Suppressor macrophage treated with lipopolysaccharide for 4 hours (primary cell): ENCODE results near the gene TC2N.
"Not testable (repeated sequence)": the region's sequence is repeated elsewhere in the genome, so short reads cannot be mapped to it uniquely, and the experiment has no call there.

Experiments
- DNase-seq: peaks from one replicate; pipeline ENCODE4 v3.0.0-alpha.2; 2020

Gene TC2N

DNA sequence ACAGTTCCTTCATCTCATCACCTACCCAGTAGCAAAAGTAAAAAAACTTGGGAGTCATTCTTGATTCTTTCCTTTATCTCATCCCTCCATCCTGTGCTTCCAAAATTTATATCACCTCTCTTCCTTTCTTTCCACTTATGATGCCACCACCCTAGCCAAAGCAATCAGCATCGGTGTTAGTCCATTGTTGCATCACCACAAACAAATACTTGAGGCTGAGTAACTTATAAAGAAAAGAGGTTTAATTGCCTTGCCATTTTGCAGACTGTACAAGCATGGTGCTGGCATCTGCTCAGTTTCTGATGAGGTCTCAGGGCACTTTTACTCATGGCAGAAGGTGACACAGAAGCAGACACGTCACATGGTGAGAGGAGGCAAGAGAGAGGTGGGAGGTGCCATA is 115.6 kb downstream of the TC2N start:
- DNase-seq: no peak

DNA sequence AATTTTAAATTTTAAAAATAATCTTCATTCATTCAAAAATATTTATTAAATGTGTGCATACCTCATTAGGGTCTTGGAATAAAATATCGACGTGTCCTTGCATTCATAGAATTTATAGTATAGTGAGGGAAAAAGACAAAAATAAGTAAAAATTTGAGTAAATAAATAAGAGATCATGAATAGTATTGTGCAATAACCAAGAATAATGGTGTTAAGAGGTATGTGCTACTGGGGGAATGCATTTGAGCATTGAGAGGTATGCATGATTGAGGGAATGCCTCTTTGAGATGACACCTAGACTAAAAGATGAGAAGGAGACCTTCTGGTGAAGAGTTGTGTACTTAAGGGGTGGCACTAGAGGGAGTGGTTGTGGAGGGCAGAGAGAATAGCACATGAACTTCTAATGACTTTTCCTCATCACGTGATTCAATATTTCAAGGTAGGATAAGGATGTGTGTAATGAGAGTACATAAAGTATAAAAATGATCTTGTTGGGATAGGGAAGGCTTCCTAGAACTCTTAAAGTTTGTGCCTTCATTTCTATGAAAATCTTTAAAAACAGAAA is 116.6 kb downstream of the TC2N start:
- no peak for DNase-seq

DNA sequence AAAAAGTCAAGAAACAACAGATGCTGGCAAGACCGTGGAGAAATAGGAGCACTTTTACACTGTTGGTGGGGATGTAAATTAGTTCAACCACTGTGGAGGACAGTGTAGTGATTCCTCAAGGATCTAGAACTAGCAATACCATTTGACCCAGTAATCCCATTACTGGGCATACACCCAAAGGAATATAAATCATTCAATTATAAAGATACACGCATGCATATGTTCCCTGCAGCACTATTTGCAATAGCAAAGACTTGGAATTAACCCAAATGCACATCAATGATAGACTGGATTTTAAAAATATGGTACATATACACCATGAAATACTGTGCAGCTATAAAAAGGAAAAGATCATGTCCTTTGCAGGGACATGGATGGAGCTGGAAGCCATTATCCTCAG is 117.5 kb downstream of the TC2N start:
- DNase-seq: no peak

DNA sequence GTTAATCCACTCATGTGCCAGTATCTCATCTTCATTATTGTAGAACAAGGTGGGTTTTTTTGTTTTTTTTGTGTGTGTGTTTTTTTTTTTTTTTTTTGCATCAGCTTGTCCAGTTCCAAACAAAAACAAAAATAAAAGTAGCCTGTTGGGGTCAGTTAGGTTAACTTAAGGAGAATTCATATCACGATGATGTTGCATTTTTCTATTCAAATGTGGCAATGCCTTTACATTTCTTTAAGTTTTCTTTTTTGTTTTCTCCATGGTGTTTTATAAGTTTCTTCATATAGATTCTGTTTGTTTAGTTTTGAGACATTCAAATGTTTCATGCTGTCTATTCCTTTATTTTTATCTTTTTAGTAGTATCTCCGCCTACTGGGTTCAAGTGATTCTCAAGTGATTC is 119.3 kb downstream of the TC2N start:
- DNase-seq: no peak

DNA sequence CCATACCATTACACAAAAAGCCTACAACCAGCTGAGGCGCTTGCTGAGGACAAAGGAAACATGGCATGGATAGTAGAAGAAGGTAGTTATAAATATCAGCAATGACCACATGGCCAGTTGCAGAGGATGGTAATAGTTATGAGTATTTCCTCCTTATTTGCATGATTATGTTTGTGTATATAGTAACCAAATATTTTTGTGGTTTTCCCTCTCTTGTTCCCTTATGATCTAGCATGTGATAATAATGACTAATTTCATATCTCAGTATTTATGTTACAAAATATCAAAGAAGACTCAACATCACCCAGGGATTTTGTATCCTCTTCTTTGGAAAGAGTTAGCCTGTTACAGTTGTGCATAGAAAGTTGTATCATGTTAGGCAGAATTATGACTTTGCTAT is 122.0 kb downstream of the TC2N start:
- DNase-seq: peak; percentile 54

DNA sequence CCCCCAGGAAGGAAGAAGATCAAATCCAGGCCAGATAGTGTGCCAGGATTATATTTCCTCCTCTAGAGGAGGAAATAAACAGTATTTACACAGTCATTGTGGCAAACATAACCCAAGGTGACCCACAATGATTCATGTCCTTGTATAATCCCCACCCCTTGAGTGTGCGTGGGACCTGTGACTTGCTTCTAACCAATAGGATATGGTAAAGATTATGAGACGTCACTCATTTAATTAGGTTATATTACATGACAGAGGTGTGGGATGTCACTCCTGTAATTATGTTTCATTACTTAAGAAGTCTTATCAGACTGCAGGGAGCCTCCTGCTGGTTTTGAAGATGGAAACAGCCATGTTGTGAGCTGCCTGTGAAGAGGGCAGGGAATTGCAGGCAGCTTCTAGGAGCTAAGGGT is 123.3 kb downstream of the TC2N start:
- DNase-seq: peak; percentile 26

DNA sequence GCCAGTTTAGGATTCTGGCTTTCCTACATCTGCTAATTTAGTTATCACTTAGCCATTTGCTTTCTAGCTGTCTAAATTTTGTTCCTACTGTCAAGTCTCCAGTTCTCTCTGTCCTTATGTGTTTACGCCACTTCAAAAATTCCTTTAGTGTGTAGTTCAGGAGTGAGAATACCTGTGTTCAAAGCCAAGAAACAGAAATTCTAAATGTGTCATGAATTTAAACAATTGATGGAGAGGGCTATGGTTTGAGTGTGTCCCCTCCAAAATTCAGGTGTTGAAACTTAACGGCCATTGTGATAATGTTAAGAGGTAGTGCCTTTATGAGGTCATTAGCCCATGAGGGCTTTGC is 124.1 kb downstream of the TC2N start:
- no peak for DNase-seq

DNA sequence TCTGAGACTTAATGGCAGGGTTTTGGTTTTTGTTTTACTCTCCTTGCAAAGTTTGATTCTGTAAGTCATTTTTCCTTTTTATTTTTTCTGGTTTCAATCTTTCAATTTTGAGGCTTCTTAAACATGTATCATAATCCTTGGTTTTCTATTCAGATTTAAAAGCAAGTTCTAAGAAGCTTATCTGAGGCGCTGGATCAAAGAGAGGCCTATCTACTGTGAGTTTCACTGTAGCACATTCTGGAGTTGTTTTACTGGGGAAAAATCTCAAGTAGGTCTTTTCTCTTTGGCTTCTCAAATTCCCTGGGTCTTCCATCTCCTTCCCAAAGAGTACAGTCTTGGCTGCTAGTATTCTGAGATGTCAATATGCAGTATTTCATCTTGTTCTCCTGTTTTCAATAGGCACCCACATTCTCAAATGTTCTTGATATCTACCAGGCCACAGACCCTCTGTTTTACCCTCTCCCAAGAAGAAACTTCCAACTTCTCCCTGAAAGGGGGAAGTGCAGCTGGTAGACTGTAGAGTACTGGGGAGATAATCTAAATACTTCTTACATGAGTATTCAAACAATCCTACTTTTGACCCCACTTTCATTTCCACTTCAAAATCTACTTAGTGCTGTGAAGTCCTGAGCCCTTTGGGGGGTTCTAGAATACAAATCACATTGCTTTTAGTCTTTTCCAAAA is 124.6 kb downstream of the TC2N start:
- DNase-seq: no peak

DNA sequence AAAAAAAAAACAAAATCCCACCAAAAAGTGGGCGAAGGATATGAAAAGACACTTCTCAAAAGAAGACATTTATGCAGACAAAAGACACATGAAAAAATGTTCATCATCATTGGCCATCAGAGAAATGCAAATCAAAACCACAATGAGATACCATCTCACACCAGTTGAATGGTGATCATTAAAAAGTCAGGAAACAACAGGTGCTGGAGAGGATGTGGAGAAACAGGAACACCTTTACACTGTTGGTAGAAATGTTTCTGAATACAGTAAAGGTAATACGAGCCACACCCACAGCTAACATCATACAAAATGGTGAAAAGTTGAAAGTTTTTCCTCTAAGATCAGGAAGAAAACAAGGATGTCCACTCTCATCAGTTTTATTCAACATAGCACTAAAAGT is 127.5 kb downstream of the TC2N start:
- DNase-seq: not testable (repeated sequence)

DNA sequence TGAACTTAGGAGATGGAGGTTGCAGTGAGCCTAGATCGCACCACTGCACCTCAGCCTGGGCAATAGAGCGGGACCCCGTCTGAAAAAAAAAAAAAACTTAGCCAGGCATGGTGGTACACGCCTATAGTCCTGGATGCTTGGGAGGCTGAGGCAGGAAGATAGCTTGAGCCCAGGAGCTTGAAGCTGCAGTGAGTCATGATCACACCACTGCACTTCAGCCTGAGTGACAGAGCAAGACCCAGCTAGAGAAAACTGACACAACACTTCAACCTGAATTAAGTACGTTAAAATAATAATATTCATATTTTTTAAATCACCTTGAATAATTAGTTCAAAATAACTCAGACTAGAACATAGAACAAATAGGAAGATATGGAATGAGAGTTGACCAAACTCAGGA is 129.7 kb downstream of the TC2N start:
- DNase-seq: no peak

DNA sequence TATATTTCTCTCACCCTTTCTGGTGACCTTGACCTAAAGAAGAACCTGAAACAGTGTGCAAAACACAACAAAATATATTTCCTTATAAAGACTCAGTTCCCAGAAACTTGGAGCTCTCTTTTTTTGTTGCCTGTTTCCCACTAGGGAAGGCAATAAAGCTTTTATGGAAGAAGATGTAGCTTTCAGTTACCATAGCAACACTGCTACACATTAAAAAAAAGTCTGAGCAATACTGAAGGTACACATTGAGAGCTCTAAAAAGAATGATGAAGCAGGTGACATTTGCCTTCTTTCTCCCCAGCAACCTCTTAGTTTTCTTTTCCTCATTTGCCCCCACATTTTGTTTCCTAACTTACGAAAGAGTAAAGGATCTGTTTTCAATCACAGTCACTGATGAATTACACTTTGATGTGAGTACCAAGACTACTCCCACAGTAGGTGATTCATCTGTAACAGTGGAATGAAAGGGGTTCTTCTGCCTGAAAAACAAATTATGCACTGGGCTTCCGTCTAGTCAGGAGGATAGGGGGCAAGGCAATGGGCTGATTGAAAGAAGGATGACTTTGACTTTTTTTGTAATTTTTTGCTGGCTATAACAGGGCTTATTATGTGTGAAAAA is 134.4 kb downstream of the TC2N start:
- no peak for DNase-seq

DNA sequence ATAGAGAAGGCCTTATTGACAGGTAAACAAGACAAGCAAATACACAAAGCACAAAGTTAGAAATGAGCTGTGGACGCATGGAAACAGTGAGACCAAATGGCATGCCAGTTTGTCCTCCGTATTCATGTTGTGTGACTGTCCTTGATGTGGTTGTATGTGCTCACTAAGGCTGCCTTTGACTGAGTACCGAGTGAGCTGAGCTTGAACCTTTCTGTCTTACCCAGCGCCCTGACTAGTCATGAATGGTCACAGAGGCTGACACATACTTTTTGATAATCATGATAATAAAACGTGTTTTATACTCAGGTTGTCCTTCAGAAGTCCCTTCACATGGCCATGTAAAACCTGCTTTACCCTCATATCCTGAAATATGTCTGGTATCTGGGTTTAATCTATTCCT is 134.9 kb downstream of the TC2N start:
- no peak for DNase-seq

DNA sequence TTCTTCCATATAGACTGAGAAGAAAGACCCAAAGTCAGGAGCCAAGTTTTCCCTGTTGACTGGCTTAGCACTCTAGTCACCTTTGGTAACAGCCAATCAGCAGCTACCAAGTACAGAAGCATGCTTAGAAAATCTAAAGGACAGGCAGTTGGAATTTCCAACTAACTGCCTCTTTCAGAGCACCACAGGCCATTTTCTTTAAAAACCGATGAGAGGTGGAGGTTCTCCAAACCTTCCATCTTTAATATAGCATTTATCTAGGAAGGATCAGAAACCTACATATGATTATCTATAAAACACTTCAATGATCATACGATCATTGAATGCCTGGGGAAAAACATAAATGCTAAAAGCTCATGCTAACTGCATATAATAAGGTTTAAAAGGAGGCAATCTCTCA is 135.3 kb downstream of the TC2N start, which contains the start of gene CATSPERB:
CATSPERB (minus strand) TSS at position 101 of the 400 bp plus-strand sequence. CDS start 2,607 bp downstream, outside the sequence.
- no peak for DNase-seq

DNA sequence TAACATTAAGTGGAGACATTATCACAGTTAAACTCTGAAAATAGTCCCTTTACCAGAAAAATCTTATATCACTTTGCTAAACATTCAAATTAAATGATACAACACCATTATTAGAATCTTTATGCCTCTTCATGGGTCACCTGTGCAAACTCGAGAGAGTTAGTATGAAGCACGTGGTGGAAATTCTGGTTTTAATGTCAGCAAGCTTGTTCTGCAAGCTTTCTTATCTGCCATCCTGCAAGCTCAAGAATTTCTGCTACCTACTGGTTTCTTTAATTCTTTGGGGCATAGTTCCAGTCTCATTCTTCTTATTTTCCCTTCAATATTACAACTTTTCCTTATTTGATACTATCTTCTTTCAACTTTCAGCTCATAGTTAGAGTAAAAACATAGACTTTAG is 136.3 kb downstream of the TC2N start:
- DNase-seq: no peak

DNA sequence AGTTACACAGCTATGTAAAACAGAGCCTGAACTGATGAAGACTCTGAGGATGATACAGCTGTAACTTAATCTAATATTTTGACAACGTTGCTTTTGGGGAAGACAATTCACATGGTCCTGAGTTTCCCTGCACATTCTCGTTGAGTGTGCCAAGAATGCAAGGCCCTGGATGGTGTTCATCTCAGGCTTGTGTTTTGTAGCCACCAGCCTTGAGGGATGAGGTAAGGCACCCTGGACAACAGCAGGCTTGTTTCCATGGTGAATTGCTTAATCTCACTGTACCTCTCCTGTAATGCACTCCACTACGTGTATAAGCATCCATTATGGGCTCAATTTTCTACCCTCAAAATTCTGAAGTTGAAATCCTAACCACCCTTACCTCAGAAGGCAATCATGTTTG is 137.6 kb downstream of the TC2N start:
- DNase-seq: no peak
